ENCODE data around the gene OSCP1.

DNA sequence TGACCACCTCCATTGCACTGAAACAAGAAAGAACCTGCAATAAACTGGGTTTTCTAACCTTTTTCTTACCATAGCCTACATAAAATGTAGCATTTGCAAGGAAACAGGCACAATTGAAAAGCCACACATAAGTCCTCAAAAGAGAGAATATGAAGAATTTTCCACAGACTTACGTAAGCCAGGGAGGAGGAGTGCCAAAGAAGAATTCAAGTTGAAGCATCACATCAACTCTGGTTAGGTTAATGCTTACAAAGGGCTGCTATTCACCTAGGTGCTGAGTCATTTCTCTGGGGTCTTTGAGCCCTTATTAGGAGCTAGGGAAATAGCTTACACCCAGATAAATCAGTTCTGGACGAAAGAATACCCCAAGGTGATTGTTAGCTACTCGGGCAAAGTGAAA, 9.6 kb downstream of the OSCP1 start:
- no peak for TF ChIP-seq GABPA (IDR thresholded peaks at IDR 0.05; ENCODE audit: low read depth)
- TF ChIP-seq, protein P1, sequence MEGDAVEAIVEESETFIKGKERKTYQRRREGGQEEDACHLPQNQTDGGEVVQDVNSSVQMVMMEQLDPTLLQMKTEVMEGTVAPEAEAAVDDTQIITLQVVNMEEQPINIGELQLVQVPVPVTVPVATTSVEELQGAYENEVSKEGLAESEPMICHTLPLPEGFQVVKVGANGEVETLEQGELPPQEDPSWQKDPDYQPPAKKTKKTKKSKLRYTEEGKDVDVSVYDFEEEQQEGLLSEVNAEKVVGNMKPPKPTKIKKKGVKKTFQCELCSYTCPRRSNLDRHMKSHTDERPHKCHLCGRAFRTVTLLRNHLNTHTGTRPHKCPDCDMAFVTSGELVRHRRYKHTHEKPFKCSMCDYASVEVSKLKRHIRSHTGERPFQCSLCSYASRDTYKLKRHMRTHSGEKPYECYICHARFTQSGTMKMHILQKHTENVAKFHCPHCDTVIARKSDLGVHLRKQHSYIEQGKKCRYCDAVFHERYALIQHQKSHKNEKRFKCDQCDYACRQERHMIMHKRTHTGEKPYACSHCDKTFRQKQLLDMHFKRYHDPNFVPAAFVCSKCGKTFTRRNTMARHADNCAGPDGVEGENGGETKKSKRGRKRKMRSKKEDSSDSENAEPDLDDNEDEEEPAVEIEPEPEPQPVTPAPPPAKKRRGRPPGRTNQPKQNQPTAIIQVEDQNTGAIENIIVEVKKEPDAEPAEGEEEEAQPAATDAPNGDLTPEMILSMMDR (IDR thresholded peaks at IDR 0.05; ENCODE audit: insufficient read depth, low read length), result no peak
